H1 (cell line): ENCODE results near the gene LPXN. TPM values are rescaled to one million over a fixed set of nuclear protein-coding genes. Genes with fewer than 3 reads are reported as not detected.

Experiments used
- CTCF ChIA-PET: fragments of 300-600 bp; sonication (Branson Sonifier 250); formaldehyde crosslinking; loops from one replicate; lab custom pipeline; 2021; ENCODE audit not compliant: partially characterized antibody; lab: Charles Lee
- POLR2A ChIA-PET: fragments of 300-600 bp; sonication (Branson Sonifier 250); formaldehyde crosslinking; loops from one replicate; lab custom pipeline; 2021; ENCODE audit warnings: inconsistent platforms; ENCODE audit not compliant: partially characterized antibody; lab: Charles Lee
- DNase-seq, 2 experiments: peaks; one replicate each; pipeline versions ENCODE4 v3.0.0 to v3.0.0-alpha.2; 2010 to 2022; ENCODE audit warnings: low spot score in 2 of 2, low read depth in 1 of 2, mixed read lengths in 1 of 2
- FAIRE-seq: peaks from 2 replicates; lab custom pipeline; 2011; peaks lifted over from hg19 to GRCh38; lab: Jason Lieb, UNC
- H2AFZ ChIP-seq: 2 replicates; pipeline ENCODE4 v1.8.1; 2012; ENCODE audit warnings: low read length, inconsistent platforms
- H2AK5ac ChIP-seq: 2 replicates; pipeline ENCODE4 v1.6.1; 2013; ENCODE audit warnings: low read depth, low read length
- H2BK120ac ChIP-seq: replicated peaks from 2 replicates; pipeline ENCODE3; 2013; ENCODE audit warnings: low read depth, low read length, inconsistent platforms
- H2BK12ac ChIP-seq: 2 replicates; pipeline ENCODE4 v1.6.1; 2013; ENCODE audit warnings: low read depth, low read length
- H2BK15ac ChIP-seq: 2 replicates; pipeline ENCODE4 v1.6.1; 2013; ENCODE audit warnings: low read length
- H2BK20ac ChIP-seq: 2 replicates; pipeline ENCODE4 v1.6.1; 2013; ENCODE audit warnings: low read length
- H2BK5ac ChIP-seq: 2 replicates; pipeline ENCODE4 v1.6.1; 2013; ENCODE audit warnings: low read depth, low read length
- H3K14ac ChIP-seq: 2 replicates; pipeline ENCODE4 v1.6.1; 2013; ENCODE audit warnings: inconsistent platforms; ENCODE audit not compliant: insufficient read length
- H3K18ac ChIP-seq: 2 replicates; pipeline ENCODE4 v1.6.1; 2013; ENCODE audit warnings: low read length; ENCODE audit errors: extremely low read depth
- H3K23ac ChIP-seq: 2 replicates; pipeline ENCODE4 v1.6.1; 2013; ENCODE audit warnings: inconsistent platforms; ENCODE audit not compliant: insufficient read length
- H3K23me2 ChIP-seq: 2 replicates; pipeline ENCODE4 v1.6.1; 2013; ENCODE audit warnings: low read depth, low read length
- H3K27ac ChIP-seq: 2 replicates; pipeline ENCODE4 v1.6.1; 2011; ENCODE audit warnings: low read depth, low read length, inconsistent platforms
- H3K27me3 ChIP-seq, 4 experiments: replicated peaks in 1 of 4; 1 replicate in 1 of 4; 2 replicates in 3 of 4; pipeline versions ENCODE4 v1.6.1 to v1.8.1; 2011 to 2013; ENCODE audit warnings: low read length in 3 of 4, mild to moderate bottlenecking in 3 of 4, inconsistent platforms in 2 of 4, mixed read lengths in 2 of 4, moderate library complexity in 1 of 4; ENCODE audit not compliant: control insufficient read depth in 3 of 4, insufficient read depth in 3 of 4; ENCODE audit errors: extremely low read depth in 1 of 4
- H3K36me3 ChIP-seq, 4 experiments: 2 replicates each; pipeline versions ENCODE4 v1.6.1 to v1.8.1; 2011 to 2013; ENCODE audit warnings: mild to moderate bottlenecking in 4 of 4, low read length in 3 of 4, moderate library complexity in 2 of 4, control low read depth in 1 of 4, inconsistent platforms in 1 of 4; ENCODE audit not compliant: insufficient read depth in 4 of 4, control insufficient read depth in 2 of 4
- H3K4ac ChIP-seq: replicated peaks from 2 replicates; pipeline ENCODE3; 2013; ENCODE audit warnings: low read length, low read depth, mixed read lengths, inconsistent platforms; ENCODE audit not compliant: insufficient read length
- H3K4me1 ChIP-seq, 4 experiments: replicated peaks in 1 of 4; 1 replicate in 1 of 4; 2 replicates in 3 of 4; pipeline versions ENCODE4 v1.6.1 to v1.8.1; 2011 to 2013; ENCODE audit warnings: low read length in 3 of 4, inconsistent platforms in 2 of 4, mixed read lengths in 1 of 4; ENCODE audit not compliant: insufficient read depth in 4 of 4, control insufficient read depth in 3 of 4
- H3K4me2 ChIP-seq, 2 experiments: 2 replicates each; pipeline versions ENCODE4 v1.6.1 to v1.8.1; 2011 to 2013; ENCODE audit warnings: low read depth in 2 of 2, low read length in 2 of 2, control low read depth in 1 of 2, inconsistent platforms in 1 of 2, mild to moderate bottlenecking in 1 of 2; ENCODE audit not compliant: insufficient read depth in 1 of 2
- H3K4me3 ChIP-seq, 4 experiments: fragments of 200-600, 300-600 bp in 1 of 4; sonication (generic), shearing (Covaris generic), sonication (Bioruptor Twin) in 1 of 4; 2 replicates each; pipeline versions ENCODE4 v1.5.1 to v1.8.1; 2011 to 2016; ENCODE audit warnings: low read length in 4 of 4, low read depth in 3 of 4, control low read depth in 2 of 4, inconsistent platforms in 2 of 4, mild to moderate bottlenecking in 2 of 4, mixed read lengths in 1 of 4, moderate library complexity in 1 of 4; ENCODE audit not compliant: insufficient read depth in 2 of 4; ENCODE audit errors: extremely low read depth in 1 of 4
- H3K56ac ChIP-seq: replicated peaks from 2 replicates; pipeline ENCODE3; 2013; ENCODE audit warnings: low read depth, mild to moderate bottlenecking, mixed read lengths, low read length, inconsistent platforms; ENCODE audit not compliant: insufficient read length
- H3K79me1 ChIP-seq: 2 replicates; pipeline ENCODE4 v1.6.1; 2013; ENCODE audit warnings: low read depth, low read length, control low read depth
- H3K79me2 ChIP-seq, 2 experiments: 2 replicates each; pipeline versions ENCODE4 v1.6.1 to v1.8.1; 2012 to 2013; ENCODE audit warnings: low read length in 2 of 2, mild to moderate bottlenecking in 2 of 2, inconsistent platforms in 1 of 2; ENCODE audit not compliant: insufficient read depth in 2 of 2, control insufficient read depth in 1 of 2
- H3K9ac ChIP-seq, 4 experiments: replicated peaks in 1 of 4; 1 replicate in 1 of 4; 2 replicates in 3 of 4; pipeline versions ENCODE4 v1.6.1 to v1.8.1; 2011 to 2013; ENCODE audit warnings: low read depth in 3 of 4, low read length in 3 of 4, control low read depth in 2 of 4, mild to moderate bottlenecking in 2 of 4, moderate library complexity in 2 of 4, inconsistent platforms in 1 of 4; ENCODE audit errors: extremely low read depth in 1 of 4
- H3K9me3 ChIP-seq, 2 experiments: 2 replicates each; pipeline versions ENCODE4 v1.6.1 to v1.8.1; 2012 to 2013; ENCODE audit warnings: mild to moderate bottlenecking in 2 of 2, moderate library complexity in 2 of 2, control low read depth in 1 of 2, inconsistent platforms in 1 of 2, low read depth in 1 of 2, low read length in 1 of 2, mixed read lengths in 1 of 2; ENCODE audit not compliant: insufficient read depth in 2 of 2
- H4K20me1 ChIP-seq, 2 experiments: replicated peaks in 1 of 2; 2 replicates each; pipeline versions ENCODE3 to v1.8.1; 2011 to 2013; ENCODE audit warnings: inconsistent platforms in 2 of 2, low read length in 2 of 2, mild to moderate bottlenecking in 1 of 2; ENCODE audit not compliant: insufficient read depth in 2 of 2, control insufficient read depth in 1 of 2
- H4K5ac ChIP-seq: 2 replicates; pipeline ENCODE4 v1.6.1; 2013; ENCODE audit warnings: low read length, low read depth, mixed read lengths, inconsistent platforms; ENCODE audit not compliant: insufficient read length
- H4K8ac ChIP-seq: 2 replicates; pipeline ENCODE4 v1.8.0; 2013; ENCODE audit warnings: mild to moderate bottlenecking, moderate library complexity, low read length, inconsistent platforms; ENCODE audit not compliant: insufficient read depth; ENCODE audit errors: extremely low read depth
- H4K91ac ChIP-seq: replicated peaks from 2 replicates; pipeline ENCODE3; 2013; ENCODE audit warnings: low read length, mixed read lengths, inconsistent platforms; ENCODE audit not compliant: insufficient read length
- CTCF ChIP-seq, 3 experiments: IDR thresholded peaks; 1 replicate in 2 of 3; 2 replicates in 1 of 3; pipeline versions ENCODE4 v1.5.1 to v1.6.1; 2011; ENCODE audit warnings: low read length in 3 of 3, mild to moderate bottlenecking in 3 of 3, inconsistent platforms in 2 of 3, low read depth in 1 of 3, moderate library complexity in 1 of 3; ENCODE audit not compliant: insufficient read depth in 1 of 3; ENCODE audit errors: control extremely low read depth in 1 of 3
- RAD21 ChIP-seq, 2 experiments: IDR thresholded peaks in 1 of 2; conservative IDR thresholded peaks in 1 of 2; 2 replicates each; pipeline ENCODE4 v1.6.1; 2011; ENCODE audit warnings: low read depth in 2 of 2, low read length in 2 of 2, improper control_type of control experiment in 1 of 2, inconsistent platforms in 1 of 2, mild to moderate bottlenecking in 1 of 2, moderate library complexity in 1 of 2
- SIN3A ChIP-seq, 2 experiments: IDR thresholded peaks in 1 of 2; conservative IDR thresholded peaks in 1 of 2; 2 replicates each; pipeline ENCODE4 v1.6.1; 2011 to 2012; ENCODE audit warnings: low read length in 2 of 2, improper control_type of control experiment in 1 of 2, low read depth in 1 of 2, mild to moderate bottlenecking in 1 of 2
- SRF ChIP-seq: IDR thresholded peaks from 2 replicates; pipeline ENCODE4 v1.6.1; 2011; ENCODE audit warnings: mild to moderate bottlenecking, low read depth, low read length, moderate library complexity
- WGBS, 2 experiments: shearing (Covaris generic) in 1 of 2; methylation state at CpG; one replicate each; pipeline versions ENCODE4 v1.1.6 to v1.1.7; 2013 to 2015; ENCODE audit warnings: low lambda C conversion rate in 2 of 2, mixed read lengths in 2 of 2, inconsistent platforms in 1 of 2, low coverage in 1 of 2, missing lambda C conversion rate in 1 of 2; ENCODE audit not compliant: insufficient replicate concordance in 2 of 2, insufficient coverage in 1 of 2, insufficient read length in 1 of 2; ENCODE audit errors: extremely low coverage in 1 of 2, missing lambda C conversion rate in 1 of 2; 5-methylcytosine and 5-hydroxymethylcytosine counted together
- polyA plus RNA-seq, 7 experiments: library from polyadenylated mRNA; depleted of rRNA in 3 of 7; stranded (reverse) in 5 of 7; unstranded in 2 of 7; fragments of >200 nt in 5 of 7; fragments of 200-250 nt in 2 of 7; gene quantifications; 1 replicate in 5 of 7; 2 replicates in 1 of 7; 4 replicates in 1 of 7; pipeline versions ENCODE4 v1.2.1 to v1.2.3, GENCODE V29; 2011 to 2013; ENCODE audit warnings: missing spikeins in 2 of 7, mixed read lengths in 2 of 7
- total RNA-seq: library from RNA; stranded (reverse); fragmentation: NEBNext Ultra II Directional; extraction: Animal tissue kit (Norgen Biotek cat#: 25700); gene quantifications from 2 replicates; pipeline ENCODE4 v1.2.1, GENCODE V29; 2021

The LPXN gene
- total and polyA plus RNA-seq, 2 of the 8 experiments (the other 6 are each of a cell fraction or from before 2014, with no cell fraction given): 1.4 to 2.7 TPM

GRCh38 chr11:58576887-58577471, 1.3 kb upstream of the LPXN start:
- Histone ChIP-seq H3K9me3 (no peaks in the 10 kb centered on the region), H2BK120ac (no peak overlapping the region), H2AK5ac (no peak overlapping the region), H3K4ac (no peak overlapping the region), H4K8ac (no peak overlapping the region), H3K79me2 (peaks cover 6 to 26% of the 10 kb centered on the region in 2 experiments; a peak in 3 of 4 replicates), H3K4me2 (peak overlapping the region; percentile 78 to 82), H2AFZ (no peak overlapping the region), H3K56ac (no peak overlapping the region), H4K5ac (no peak overlapping the region), H2BK20ac (no peak overlapping the region), H4K20me1 (peaks cover 0 to under 1% of the 10 kb centered on the region in 2 experiments), H3K79me1 (no peaks in the 10 kb centered on the region), H3K23me2 (no peaks in the 10 kb centered on the region), H2BK15ac (no peak overlapping the region), H3K27me3 (no peaks in the 10 kb centered on the region), H3K4me1 (peaks cover 0 to 2% (median 2%) of the 10 kb centered on the region in 4 experiments; a peak in 4 of 7 replicates), H4K91ac (no peak overlapping the region), H3K18ac (peak overlapping the region; percentile 32; the same call in 1 of the 2 replicates), H2BK5ac (no peak overlapping the region; the same call in 1 of the 2 replicates), H3K9ac (peak overlapping the region in 2 of 4 experiments; percentile 80 to 100; a peak in 2 of 7 replicates), H3K23ac (no peak overlapping the region), H3K36me3 (peaks cover 0 to 7% (median 0%) of the 10 kb centered on the region in 4 experiments; a peak in 1 of 8 replicates), H2BK12ac (no peak overlapping the region), H3K14ac (no peak overlapping the region), H3K4me3 (peak overlapping the region; percentile 96 to 100 (median 98)), H3K27ac (0 out of 2 replicates have a peak overlapping the region, but pooled peaks have one; percentile 79)
- 73% methylated on average over 4 of the region's 4 CpGs; no CpG with 5 or more reads in 1 of the 2 experiments for WGBS, 2 experiments
- TF ChIP-seq RAD21 (IDR thresholded peaks at IDR 0.05 in 1 of 2, conservative IDR thresholded peaks at IDR 0.05 in 1 of 2; ENCODE audit: low read depth in 2 of 2, low read length in 2 of 2) (peak; percentile 37 to 39), SRF (no peak), CTCF (IDR thresholded peaks at IDR 0.05; ENCODE audit: control extremely low read depth in 1 of 3, insufficient read depth in 1 of 3, low read depth in 1 of 3, low read length in 3 of 3) (peak in 1 of 3 experiments; percentile 13; a peak in 2 of 4 replicates), SIN3A (conservative IDR thresholded peaks at IDR 0.05 in 1 of 2, IDR thresholded peaks at IDR 0.05 in 1 of 2; ENCODE audit: low read depth in 1 of 2, low read length in 2 of 2) (0 out of 4 replicates have a peak, but pooled peaks of 1 of the 2 experiments have one; percentile 27)
- DNase-seq (no peak), FAIRE-seq (no peak)
- CTCF ChIA-PET: interaction anchor here (0.6 to 3.1 kb wide), 15 partner anchors 9 to 844 kb away, joined by 3 to 26 read pairs (median 3); no protein-coding TSS in a partner anchor
- POLR2A ChIA-PET: interaction anchor here (0.6 to 2.0 kb wide), 11 partner anchors 9 to 1314 kb away, joined by 3 to 13 read pairs (median 3); no protein-coding TSS in a partner anchor
